Measurements from ENCODE around the gene SSR2. TPM values are rescaled to one million over a fixed set of nuclear protein-coding genes. Genes with fewer than 3 reads are reported as not detected.

The SSR2 gene
- total RNA-seq, 6 experiments from 2014 or later: 341 to 419 (median 374) TPM

DNA sequence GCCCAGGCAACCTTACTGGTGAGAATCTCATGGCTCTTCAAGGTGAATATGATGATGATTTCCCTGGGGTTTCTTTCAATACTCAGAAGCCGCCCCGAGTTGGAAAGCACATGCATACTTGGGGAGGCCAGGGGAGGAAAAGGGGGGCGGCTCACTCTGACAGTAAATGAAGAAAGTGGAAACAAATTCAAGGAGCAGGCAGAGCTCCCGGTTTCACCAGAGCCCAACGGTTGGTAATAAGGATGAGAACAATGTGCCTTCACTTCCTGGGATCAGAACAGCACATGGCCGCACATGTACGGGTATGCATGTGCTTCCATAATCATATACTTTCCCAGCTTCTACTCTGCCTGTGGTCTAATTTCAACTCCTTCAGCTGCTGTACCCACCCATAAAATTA is 38.6 kb downstream of the SSR2 start:
- Mint-ChIP-seq H3K4me3 (peak overlapping the region; percentile 90), H3K27me3 (ENCODE audit: insufficient read depth) (no peaks in the 10 kb centered on the region; the same call in none of the 2 replicates), H3K9me3 (no peaks in the 10 kb centered on the region), H3K36me3 (ENCODE audit: low read depth) (peaks cover 10% of the 10 kb centered on the region), H3K4me1 (ENCODE audit: low read depth) (peaks cover 58% of the 10 kb centered on the region), H3K27ac (peak overlapping the region; percentile 95)
- TF ChIP-seq, protein P1, sequence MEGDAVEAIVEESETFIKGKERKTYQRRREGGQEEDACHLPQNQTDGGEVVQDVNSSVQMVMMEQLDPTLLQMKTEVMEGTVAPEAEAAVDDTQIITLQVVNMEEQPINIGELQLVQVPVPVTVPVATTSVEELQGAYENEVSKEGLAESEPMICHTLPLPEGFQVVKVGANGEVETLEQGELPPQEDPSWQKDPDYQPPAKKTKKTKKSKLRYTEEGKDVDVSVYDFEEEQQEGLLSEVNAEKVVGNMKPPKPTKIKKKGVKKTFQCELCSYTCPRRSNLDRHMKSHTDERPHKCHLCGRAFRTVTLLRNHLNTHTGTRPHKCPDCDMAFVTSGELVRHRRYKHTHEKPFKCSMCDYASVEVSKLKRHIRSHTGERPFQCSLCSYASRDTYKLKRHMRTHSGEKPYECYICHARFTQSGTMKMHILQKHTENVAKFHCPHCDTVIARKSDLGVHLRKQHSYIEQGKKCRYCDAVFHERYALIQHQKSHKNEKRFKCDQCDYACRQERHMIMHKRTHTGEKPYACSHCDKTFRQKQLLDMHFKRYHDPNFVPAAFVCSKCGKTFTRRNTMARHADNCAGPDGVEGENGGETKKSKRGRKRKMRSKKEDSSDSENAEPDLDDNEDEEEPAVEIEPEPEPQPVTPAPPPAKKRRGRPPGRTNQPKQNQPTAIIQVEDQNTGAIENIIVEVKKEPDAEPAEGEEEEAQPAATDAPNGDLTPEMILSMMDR (IDR thresholded peaks at IDR 0.05): no peak
- DNase-seq: no peak

DNA sequence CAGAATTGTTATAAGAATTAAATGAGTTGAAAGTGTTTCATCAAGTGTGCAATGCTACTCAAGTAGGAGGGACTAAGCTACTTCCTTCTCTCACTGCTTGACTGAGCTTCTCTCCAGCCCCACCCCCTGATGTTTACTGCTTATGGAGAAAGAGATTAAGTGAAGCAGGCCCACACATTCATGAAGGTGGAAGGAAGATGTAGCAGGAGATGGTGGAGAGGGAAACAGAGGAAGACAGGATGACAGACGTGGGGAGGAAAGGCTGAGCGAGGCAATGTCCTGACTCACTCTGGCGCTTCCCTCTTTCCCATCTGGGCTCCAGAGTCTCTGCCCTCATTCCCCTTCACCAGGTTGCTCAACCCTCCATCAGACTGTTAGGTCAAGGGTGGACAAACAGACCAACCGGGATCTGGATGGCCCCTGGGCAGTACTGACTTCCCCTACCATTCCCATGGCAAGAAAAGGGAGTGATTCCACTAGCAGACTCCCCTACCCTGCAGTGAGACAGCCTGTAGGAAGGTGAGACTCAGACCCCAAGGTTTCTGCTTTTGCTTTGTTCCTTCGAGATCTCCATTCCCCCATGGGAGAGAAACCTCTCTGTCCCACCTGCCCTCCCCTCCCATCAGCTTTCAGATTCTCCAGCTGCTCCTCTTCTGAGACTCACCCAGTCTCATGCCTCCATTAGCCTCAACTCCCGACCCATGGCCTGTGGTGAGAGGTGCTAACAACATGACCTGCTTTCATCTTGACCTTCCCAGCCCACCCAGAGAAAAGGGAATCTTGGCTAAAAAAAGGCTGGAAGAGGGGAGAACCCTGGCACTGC is 39.3 kb downstream of the SSR2 start:
- Mint-ChIP-seq H3K9me3 (no peaks in the 10 kb centered on the region), H3K4me3 (peak overlapping the region; percentile 90), H3K36me3 (ENCODE audit: low read depth) (peaks cover 10% of the 10 kb centered on the region), H3K27me3 (ENCODE audit: insufficient read depth) (no peaks in the 10 kb centered on the region; the same call in none of the 2 replicates), H3K27ac (peak overlapping the region; percentile 95), H3K4me1 (ENCODE audit: low read depth) (peaks cover 64% of the 10 kb centered on the region)
- peak; percentile 62 for DNase-seq
- TF ChIP-seq, protein P1 (IDR thresholded peaks at IDR 0.05): no peak

DNA sequence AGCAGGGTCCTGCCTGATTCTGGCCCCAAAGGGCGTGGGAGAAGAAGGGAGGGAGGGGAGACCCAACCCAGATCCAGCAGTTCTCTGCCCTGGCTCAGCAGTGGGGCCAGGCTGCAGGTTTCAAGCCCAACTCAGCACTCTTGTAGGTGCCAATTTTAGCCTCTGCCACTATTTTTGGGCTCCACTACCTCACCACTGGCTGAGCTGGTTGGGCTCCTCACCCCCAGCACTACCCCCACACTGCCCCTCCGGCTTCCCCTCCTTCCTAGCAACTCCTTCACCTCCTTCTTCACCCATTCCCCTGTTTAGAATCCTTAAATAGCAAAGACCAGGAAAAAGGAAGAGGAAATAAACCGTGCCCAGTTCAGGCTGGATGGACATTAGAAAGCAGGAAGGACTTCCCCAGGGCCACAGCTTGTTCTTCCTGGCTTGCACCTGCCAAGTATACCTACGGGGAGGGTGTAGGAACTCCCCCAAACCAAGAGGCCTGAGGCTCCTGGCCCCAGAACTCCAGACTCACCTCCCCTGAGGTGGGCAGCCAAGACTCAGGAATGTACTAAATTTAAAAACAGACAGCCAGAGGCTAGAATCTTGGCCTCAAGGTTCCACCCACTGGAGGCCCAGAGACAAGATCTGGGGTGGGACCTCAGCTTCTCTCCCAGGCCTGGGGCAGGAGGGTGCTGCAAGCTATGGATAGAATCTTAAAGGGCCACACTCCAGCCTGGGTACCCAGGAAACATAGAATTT is 41.0 kb downstream of the SSR2 start:
- H3K9me3 Mint-ChIP-seq: no peaks in the 10 kb centered on the region

DNA sequence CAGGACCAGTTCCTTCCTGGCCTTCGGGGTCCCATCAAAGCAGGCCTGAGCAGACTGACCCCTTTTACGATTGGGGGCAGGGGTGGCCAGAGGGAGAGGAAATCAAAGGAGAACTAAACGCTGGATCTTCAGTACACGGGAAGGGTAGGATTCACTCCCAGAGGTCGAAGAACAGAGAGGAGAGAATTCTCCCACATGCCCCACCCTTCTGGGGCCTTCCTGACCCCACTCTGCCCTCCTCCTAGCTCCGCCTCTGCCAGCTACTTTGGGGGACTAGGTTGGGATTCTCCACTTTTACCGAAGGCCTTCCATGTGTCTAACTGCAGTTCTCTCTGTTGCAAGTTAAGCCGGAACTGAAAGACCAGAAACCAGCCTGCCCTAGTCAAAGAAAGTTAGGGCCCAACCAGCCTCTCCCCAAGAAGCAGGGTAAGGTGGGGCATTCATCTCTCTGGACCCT is 41.8 kb downstream of the SSR2 start:
- no peaks in the 10 kb centered on the region; the same call in none of the 2 replicates for H3K27me3 Mint-ChIP-seq (ENCODE audit: insufficient read depth)
- no peak for DNase-seq
- peak overlapping the region; percentile 90 for H3K4me3 Mint-ChIP-seq
- peaks cover 10% of the 10 kb centered on the region for H3K36me3 Mint-ChIP-seq (ENCODE audit: low read depth)
- H3K27ac Mint-ChIP-seq: peak overlapping the region; percentile 95
- H3K4me1 Mint-ChIP-seq (ENCODE audit: low read depth): peaks cover 82% of the 10 kb centered on the region
- no peaks in the 10 kb centered on the region for H3K9me3 Mint-ChIP-seq
- TF ChIP-seq, protein P1 (IDR thresholded peaks at IDR 0.05): no peak

More for the DNA sequence above, 41.0 kb downstream of the SSR2 start:
- Mint-ChIP-seq H3K4me1 (ENCODE audit: low read depth) (peaks cover 81% of the 10 kb centered on the region), H3K27me3 (ENCODE audit: insufficient read depth) (no peaks in the 10 kb centered on the region; the same call in none of the 2 replicates), H3K36me3 (ENCODE audit: low read depth) (peaks cover 10% of the 10 kb centered on the region), H3K4me3 (peak overlapping the region; percentile 90), H3K27ac (peak overlapping the region; percentile 95)
- no peak for DNase-seq
- TF ChIP-seq, protein P1 (IDR thresholded peaks at IDR 0.05): no peak

DNA sequence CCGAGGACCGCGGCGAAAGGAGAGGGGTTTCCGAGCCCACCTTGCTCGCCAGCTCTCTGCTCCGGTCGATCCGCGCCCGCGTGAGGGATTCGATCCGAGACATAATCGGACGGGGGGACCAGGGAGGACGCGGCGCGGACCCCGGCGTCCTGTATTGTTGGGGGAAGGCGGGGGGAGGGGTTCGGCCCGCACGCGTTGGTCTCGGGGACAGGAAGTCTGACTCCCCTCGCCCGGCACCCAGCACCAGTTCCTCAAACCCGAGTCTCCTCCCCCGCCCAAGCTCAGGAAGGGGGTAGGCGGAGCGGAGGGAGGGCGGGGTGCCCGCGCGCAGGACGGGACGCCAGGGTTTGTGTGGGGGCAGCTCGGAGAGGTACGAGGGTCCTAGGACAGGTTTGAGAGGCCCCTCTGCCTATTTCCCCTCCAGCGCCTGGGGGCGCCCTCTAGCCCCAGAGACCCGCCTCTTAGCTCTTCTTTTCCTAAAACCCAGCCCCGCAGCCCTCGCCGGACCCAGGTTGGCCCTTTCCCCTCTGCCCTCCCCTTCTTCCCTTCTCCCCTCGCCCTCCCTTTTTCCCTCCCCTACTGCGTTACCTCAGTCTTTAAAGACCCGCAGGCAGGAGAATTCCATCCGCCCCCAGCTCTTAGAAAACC is 42.3 kb downstream of the SSR2 start, which contains the start of gene ARHGEF2:
Gene ARHGEF2 (minus strand): TSS at position 223 of the 648 bp plus-strand sequence. CDS start 120 bp downstream, at position 103.
- Mint-ChIP-seq H3K4me3 (peak within 1 kb of the TSS; percentile 90), H3K36me3 (ENCODE audit: low read depth) (peaks cover 10% of the 10 kb centered on the region), H3K4me1 (ENCODE audit: low read depth) (peaks cover 78% of the 10 kb centered on the region), H3K27me3 (ENCODE audit: insufficient read depth) (no peaks in the 10 kb centered on the region; the same call in none of the 2 replicates), H3K27ac (peak within 1 kb of the TSS; percentile 95), H3K9me3 (no peaks in the 10 kb centered on the region)
- DNase-seq: no peak
- TF ChIP-seq, protein P1 (IDR thresholded peaks at IDR 0.05): peak; percentile 51

Measured in HFFc6 (cell line).